Activated T-cell treated with anti-CD3 and anti-CD28 coated beads, Interleukin-2, amount 50 U/mL, for 48 hours (primary cell): ENCODE data around the gene MPPE1.

Source experiments
- DNase-seq, 2 experiments: peaks; one replicate each; pipeline ENCODE4 v3.0.0-alpha.2; 2020

MPPE1 gene

DNA sequence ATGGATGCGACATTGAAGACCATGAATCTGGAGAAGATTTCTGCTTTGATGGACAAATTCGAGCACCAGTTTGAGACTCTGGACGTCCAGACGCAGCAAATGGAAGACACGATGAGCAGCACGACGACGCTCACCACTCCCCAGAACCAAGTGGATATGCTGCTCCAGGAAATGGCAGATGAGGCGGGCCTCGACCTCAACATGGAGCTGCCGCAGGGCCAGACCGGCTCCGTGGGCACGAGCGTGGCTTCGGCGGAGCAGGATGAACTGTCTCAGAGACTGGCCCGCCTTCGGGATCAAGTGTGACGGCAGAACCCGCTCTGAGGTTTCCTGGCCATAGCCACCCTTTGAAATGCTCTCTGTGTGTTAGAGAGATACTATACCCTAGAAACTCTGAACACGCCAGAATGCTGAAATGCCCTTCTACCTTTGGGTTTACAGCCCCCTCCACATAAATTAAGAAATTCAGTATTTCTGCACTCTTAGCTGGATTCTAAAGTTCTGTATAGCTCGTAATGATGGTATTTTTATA lies 56.2 kb downstream of the MPPE1 start:
- DNase-seq = peak; percentile 53 to 59

DNA sequence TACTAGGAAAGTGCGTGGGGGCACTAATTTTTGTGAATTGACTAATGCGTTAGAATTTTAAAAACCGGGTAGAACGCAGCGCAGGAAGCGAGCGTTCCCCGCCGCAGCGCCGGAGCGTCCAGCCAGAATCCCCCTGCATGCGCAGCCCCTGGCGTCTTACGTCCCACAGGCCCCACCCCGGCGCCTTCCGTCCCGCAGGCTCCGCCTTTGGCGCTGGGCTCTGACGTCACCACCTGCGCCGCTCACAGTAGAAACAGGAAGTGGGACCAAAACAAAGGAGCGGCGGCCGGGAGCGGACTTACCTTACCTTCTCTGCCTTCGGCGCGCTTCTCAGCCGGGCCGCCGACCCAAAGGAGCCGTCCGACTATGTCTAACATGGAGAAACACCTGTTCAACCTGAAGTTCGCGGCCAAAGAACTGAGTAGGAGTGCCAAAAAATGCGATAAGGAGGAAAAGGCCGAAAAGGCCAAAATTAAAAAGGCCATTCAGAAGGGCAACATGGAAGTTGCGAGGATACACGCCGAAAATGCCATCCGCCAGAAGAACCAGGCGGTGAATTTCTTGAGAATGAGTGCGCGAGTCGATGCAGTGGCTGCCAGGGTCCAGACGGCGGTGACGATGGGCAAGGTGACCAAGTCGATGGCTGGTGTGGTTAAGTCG lies 56.8 kb downstream of the MPPE1 start, which contains the start of gene CHMP1B:
Gene CHMP1B (plus strand): TSS at position 268 of the 660 bp plus-strand sequence. CDS start 99 bp downstream, at position 367.
- DNase-seq = peak; percentile 98

DNA sequence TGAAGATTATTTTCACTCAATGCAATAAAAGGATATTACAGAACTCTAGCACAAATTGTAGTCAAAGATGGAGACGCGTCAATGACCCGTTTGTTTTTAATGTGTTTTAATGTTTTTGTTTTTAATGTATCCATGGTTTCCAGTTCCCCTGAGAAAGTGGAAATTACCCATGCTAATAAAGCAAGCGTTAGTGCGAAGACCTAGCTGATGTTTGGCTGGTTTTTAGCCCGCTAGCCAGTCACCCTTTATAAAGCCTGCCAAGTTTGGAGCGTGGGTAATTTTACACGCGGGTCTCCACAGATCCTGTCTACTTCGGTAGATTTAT lies 57.3 kb downstream of the MPPE1 start:
- no peak for DNase-seq

DNA sequence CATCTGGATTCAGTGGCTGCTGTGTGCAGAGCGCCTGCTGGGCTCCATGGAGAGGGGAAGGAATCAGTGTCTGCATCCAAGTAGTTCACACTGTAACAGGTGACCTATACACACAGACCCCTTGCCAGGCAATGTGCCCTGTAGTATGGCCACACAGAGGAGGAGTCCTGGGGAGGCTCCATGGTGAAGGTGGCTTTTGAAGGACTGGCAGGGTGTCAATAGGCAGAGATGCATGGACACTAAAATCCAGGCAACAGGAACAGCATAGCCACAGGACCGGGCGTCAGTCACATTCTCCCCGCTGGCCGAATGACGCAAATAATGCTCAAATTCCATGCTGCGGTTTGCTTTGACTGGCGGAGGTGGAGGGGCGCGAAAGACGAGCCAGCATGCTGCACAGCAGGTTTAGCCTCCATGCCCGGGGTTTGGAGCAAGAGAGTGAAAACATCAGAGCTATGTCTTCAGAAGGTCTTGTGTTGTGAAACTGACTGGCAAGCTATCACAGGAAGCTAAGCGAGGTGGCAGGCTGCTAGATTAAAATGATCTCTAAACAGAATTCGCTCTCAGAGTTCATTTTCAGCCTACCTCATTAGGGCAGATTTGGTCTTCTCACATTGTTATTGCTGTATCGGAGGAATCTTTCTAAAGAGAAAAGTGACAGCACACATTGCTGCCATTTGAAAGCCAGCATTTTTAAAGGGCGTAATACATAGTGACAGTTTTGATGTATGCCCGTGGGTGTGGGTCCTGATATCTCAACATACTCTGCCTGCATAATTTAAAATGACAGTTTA lies 58.1 kb downstream of the MPPE1 start:
- DNase-seq = peak; percentile 60 to 64

DNA sequence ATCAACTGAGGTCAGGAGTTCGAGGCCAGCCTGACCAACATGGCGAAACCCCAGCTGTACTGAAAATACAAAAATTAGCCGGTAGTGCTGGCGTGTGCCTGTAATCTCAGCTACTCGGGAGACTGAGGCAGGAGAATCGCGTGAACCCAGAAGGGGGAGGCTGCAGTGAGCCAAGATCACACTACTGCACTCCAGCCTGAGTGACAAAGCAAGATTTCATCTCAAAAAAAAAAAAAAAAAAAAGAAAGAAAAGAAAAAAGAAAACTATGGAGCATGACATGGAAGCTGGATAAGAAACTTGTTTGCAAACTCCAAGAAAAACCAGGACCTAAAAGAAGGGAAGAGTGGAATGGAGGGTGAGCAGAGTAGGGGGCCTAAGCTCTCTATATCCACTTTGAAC lies 58.8 kb downstream of the MPPE1 start:
- DNase-seq = no peak

DNA sequence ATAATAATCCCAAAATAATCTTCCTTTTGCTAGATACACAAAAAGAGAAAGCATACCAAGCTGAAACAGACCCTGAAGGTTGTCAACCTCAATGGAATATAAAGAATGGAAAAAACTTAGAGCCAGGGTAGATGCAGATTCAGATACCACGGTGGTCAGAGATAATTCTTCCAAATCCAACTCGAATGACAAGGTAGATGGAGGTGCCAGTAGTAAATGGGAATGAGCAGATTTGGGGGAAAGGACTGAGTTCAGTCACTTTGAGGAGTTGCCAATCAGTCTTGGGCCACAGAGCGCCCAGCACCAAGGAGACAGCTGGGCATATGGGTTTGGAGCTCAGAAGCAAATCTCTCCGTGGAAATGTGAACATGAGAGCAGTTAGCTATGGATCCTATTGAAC lies 60.3 kb downstream of the MPPE1 start:
- DNase-seq = no peak

DNA sequence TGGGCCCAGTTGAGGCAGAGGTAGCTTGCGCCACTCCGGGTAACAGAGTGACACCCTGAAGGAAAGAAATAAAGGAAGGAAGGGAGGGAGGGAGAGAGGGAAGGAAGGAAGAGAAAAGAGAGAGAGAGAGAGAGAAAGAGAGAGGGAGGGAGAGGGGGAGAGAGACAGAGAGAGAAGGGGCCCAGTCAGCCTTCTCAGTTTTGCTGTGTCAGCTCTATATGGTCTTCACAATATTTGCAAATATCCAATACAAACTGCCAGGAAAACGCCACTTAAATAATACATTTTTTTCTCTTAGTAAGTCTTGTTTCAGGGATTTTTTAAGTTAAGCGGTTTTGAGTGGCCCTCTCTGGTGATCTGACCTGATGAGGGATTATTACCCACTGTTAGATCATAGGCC lies 62.5 kb downstream of the MPPE1 start:
- no peak for DNase-seq

DNA sequence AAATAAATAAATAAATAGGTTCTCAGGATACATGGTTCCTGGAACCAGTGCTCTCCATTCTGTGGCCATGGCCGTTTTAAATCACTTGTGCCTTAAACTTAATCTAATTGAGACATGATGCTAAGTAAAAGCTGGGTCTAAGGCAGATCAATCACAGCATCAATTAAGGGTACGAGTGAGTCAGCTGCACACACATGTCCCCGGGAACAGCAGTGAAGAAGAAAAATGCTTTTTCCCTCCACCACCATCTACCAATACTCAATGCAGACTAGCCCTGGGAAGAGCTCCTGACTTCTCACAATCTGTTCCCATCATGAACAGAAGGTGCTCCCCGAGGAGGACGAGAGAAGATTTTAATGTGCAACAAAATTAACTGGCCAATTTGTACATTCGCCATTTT lies 63.7 kb downstream of the MPPE1 start:
- DNase-seq = no peak

DNA sequence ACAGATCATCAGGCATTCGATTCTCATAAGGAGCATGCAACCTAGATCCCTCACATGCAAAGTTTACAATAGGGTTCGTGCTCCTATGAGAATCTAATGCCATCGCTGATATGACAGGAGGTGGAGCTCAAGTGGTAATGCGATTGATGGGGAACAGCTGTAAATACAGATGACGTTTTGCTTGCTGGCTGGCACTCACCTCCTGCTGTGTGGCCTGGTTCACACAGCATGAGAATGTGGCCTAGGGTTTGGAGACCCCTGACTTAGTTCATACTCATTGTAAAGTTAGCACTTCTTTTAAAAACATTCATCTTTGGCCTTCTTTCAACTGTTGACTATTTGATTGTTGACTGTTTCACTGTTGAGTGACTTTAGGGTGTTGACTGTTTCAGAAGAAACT lies 65.6 kb downstream of the MPPE1 start:
- no peak for DNase-seq

DNA sequence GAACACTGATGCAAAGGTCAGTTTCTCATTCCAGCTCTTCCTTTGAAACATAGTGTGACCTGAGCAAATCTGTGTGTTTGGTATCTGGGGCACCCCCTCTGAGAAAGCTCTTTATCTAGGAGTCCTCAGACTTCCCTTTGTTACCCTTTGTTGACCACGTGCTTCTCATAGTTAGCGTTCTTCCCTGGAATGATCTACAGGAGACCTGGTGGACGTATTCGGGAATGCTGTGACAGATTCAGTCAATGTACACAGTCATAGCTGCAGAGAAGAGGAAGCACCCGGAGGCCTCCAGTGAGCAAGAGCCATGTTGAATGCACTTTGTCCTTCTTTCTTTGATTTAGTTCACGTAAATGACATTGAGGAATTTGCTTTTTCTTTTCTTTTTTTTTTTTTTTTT lies 67.6 kb downstream of the MPPE1 start:
- DNase-seq = no peak

DNA sequence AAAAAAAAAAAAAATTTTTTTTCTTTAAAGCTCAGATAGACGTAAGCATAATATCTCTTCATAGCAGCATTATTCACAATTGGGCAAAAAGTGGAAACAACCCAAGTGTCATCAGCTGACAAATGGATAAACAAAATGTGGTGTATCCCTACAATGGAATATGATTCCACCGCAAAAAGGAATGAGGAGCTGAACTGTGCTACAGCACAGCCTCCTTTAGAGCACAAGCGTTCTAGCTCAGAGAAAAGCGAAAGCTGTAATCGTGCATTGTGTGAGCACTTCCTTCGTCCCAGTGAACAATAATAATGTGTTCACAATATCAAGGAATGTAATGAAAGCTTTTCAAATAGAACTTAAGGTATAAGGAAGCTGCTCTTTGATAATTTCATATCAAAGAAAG lies 68.6 kb downstream of the MPPE1 start:
- no peak for DNase-seq

DNA sequence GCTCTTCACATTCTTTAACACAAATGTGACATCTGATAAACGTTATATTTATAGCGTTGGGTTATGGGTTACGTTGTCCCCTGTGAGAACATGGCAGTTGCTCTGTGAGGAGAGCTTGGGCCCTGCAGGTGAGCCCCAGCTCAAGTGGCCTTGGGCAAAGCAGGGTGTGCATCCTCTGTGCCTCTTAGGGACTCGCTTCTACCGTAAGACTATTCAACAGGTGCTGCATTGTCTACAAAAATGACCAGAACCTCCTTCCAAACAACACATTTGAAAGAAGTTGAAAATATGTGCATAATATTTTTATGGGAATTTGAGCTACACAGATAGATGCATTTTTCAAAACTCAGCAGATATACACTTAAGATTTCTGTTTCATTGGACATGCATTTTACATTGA lies 73.3 kb downstream of the MPPE1 start:
- no peak for DNase-seq
